ENCODE measurements around the gene CCDC148.

CCDC148 gene

DNA sequence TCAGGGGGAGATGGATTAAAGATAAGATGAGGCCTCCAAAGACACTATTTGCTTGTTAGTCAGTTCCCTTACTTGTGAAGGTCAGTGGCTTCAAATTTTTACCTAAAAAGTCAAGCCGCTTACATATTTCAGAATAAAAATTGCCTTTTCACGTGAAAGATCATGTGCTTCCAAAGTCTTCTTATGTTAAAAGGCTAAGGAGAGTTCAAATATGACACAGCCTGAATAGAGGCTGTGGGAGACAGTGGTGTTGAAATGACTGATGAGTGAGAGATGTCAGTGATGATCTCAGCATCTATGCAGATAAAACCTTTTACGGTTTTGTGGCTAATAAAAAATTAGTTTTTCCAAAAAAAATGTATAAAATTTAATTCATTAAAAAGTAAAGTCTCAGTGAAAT lies 314.4 kb downstream of the CCDC148 start:
- Histone ChIP-seq H3K4me2 (ENCODE audit: low read depth, low read length, poor library complexity, severe bottlenecking) (no peak overlapping the region), H3K36me3 (ENCODE audit: low read length) (no peaks in the 10 kb centered on the region), H3K27me3 (ENCODE audit: low read length) (no peaks in the 10 kb centered on the region), H3K9me2 (replicated peaks; ENCODE audit: insufficient read depth, low read length) (no peaks in the 10 kb centered on the region), H3K27ac (ENCODE audit: low read depth, low read length) (no peak overlapping the region), H3F3A (ENCODE audit: insufficient read depth) (no peaks in the 10 kb centered on the region), H4K20me1 (ENCODE audit: low read depth, low read length) (no peaks in the 10 kb centered on the region), H3K79me2 (ENCODE audit: insufficient read depth, low read length) (no peaks in the 10 kb centered on the region), H3K9ac (ENCODE audit: low read length) (no peak overlapping the region), H2AFZ (ENCODE audit: low read depth, low read length, severe bottlenecking) (no peak overlapping the region), H3K4me3 (ENCODE audit: insufficient read depth, low read length, poor library complexity, severe bottlenecking) (no peak overlapping the region), H3K9me3 (ENCODE audit: insufficient read depth, low read length) (no peaks in the 10 kb centered on the region)
- no peak for TF ChIP-seq EZH2phosphoT487 (conservative IDR thresholded peaks at IDR 0.05; ENCODE audit: low read length)
- TF ChIP-seq, protein P1, sequence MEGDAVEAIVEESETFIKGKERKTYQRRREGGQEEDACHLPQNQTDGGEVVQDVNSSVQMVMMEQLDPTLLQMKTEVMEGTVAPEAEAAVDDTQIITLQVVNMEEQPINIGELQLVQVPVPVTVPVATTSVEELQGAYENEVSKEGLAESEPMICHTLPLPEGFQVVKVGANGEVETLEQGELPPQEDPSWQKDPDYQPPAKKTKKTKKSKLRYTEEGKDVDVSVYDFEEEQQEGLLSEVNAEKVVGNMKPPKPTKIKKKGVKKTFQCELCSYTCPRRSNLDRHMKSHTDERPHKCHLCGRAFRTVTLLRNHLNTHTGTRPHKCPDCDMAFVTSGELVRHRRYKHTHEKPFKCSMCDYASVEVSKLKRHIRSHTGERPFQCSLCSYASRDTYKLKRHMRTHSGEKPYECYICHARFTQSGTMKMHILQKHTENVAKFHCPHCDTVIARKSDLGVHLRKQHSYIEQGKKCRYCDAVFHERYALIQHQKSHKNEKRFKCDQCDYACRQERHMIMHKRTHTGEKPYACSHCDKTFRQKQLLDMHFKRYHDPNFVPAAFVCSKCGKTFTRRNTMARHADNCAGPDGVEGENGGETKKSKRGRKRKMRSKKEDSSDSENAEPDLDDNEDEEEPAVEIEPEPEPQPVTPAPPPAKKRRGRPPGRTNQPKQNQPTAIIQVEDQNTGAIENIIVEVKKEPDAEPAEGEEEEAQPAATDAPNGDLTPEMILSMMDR (IDR thresholded peaks at IDR 0.05; ENCODE audit: insufficient read depth, low read length, poor library complexity, severe bottlenecking): no peak

DNA sequence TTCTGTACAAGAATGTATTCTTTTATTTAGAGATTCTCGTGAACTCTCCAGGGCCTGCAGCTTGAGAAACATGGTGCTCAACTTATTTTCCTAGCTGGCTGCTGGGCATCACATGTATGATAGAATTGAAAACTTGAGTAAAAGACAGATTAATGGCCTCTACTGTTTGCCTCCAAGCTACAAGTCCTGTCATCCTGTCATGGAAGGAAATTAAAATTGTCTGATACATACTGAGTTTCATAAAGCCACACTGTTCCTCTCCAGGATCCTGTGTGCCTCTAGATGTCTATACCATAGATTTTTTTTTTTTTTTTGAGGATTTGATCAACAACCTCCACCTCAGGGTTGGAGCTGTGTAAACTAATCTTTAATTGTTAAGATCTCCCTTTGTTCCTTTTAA lies 316.4 kb downstream of the CCDC148 start:
- Histone ChIP-seq H3K4me3 (ENCODE audit: insufficient read depth, low read length, poor library complexity, severe bottlenecking) (no peak overlapping the region), H3K27ac (ENCODE audit: low read depth, low read length) (no peak overlapping the region), H3K36me3 (ENCODE audit: low read length) (no peaks in the 10 kb centered on the region), H3K9me3 (ENCODE audit: insufficient read depth, low read length) (no peaks in the 10 kb centered on the region), H4K20me1 (ENCODE audit: low read depth, low read length) (no peaks in the 10 kb centered on the region), H3F3A (ENCODE audit: insufficient read depth) (no peaks in the 10 kb centered on the region), H3K4me2 (ENCODE audit: low read depth, low read length, poor library complexity, severe bottlenecking) (no peak overlapping the region), H3K79me2 (ENCODE audit: insufficient read depth, low read length) (no peaks in the 10 kb centered on the region), H2AFZ (ENCODE audit: low read depth, low read length, severe bottlenecking) (no peak overlapping the region), H3K9ac (ENCODE audit: low read length) (no peak overlapping the region), H3K9me2 (replicated peaks; ENCODE audit: insufficient read depth, low read length) (no peaks in the 10 kb centered on the region), H3K27me3 (ENCODE audit: low read length) (no peaks in the 10 kb centered on the region)
- TF ChIP-seq, protein P1 (IDR thresholded peaks at IDR 0.05; ENCODE audit: insufficient read depth, low read length, poor library complexity, severe bottlenecking): no peak
- no peak for TF ChIP-seq EZH2phosphoT487 (conservative IDR thresholded peaks at IDR 0.05; ENCODE audit: low read length)

DNA sequence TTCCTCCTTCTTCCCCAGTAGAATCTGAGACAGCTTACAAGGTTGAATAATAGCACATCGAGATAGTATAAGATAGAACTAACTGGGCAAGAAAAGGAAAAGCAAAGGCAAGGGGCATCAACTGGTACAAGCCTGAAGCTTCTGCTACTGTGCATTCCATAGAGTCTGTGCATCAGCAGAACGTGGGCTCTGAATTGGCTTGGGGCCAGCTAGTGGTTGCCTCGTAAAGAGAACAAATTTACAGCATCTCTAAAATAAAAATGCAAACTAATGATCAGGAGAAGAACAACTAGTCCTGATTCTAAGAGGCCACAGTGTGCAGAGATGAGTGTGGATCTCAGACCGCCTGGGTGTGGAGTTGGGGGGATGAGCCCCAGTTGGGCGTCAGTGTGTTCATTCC lies 318.3 kb downstream of the CCDC148 start:
- no peaks in the 10 kb centered on the region for H3F3A ChIP-seq (ENCODE audit: insufficient read depth)
- no peak for TF ChIP-seq EZH2phosphoT487 (conservative IDR thresholded peaks at IDR 0.05; ENCODE audit: low read length)
- TF ChIP-seq, protein P1 (IDR thresholded peaks at IDR 0.05; ENCODE audit: insufficient read depth, low read length, poor library complexity, severe bottlenecking): no peak
- H3K4me2 ChIP-seq (ENCODE audit: low read depth, low read length, poor library complexity, severe bottlenecking): no peak overlapping the region
- no peaks in the 10 kb centered on the region for H3K79me2 ChIP-seq (ENCODE audit: insufficient read depth, low read length)
- H3K9ac ChIP-seq (ENCODE audit: low read length): no peak overlapping the region
- no peaks in the 10 kb centered on the region for H3K9me3 ChIP-seq (ENCODE audit: insufficient read depth, low read length)
- no peak overlapping the region for H2AFZ ChIP-seq (ENCODE audit: low read depth, low read length, severe bottlenecking)
- no peaks in the 10 kb centered on the region for H3K9me2 ChIP-seq (replicated peaks; ENCODE audit: insufficient read depth, low read length)
- no peak overlapping the region for H3K4me3 ChIP-seq (ENCODE audit: insufficient read depth, low read length, poor library complexity, severe bottlenecking)
- H3K27me3 ChIP-seq (ENCODE audit: low read length): no peaks in the 10 kb centered on the region
- no peaks in the 10 kb centered on the region for H4K20me1 ChIP-seq (ENCODE audit: low read depth, low read length)
- no peak overlapping the region for H3K27ac ChIP-seq (ENCODE audit: low read depth, low read length)
- no peaks in the 10 kb centered on the region for H3K36me3 ChIP-seq (ENCODE audit: low read length)
